ENCODE results near the gene BMAL1. TPM values are rescaled to one million over a fixed set of nuclear protein-coding genes. Genes with fewer than 3 reads are reported as not detected.

The BMAL1 gene
- total RNA-seq, 1 donor from 2014 or later, result 36.6 TPM

GRCh38 chr11:13405220-13405619 is 127.6 kb downstream of the BMAL1 start:
- DNase-seq (ENCODE audit: low read depth) (no peak), FAIRE-seq (no peak)
- Histone ChIP-seq H3K4me3 (ENCODE audit: low read depth, low read length) (no peak overlapping the region), H3K36me3 (ENCODE audit: control insufficient read depth, insufficient read depth, low read length) (peaks cover 10% of the 10 kb centered on the region), H3K27me3 (ENCODE audit: control insufficient read depth, insufficient read depth, low read length) (no peaks in the 10 kb centered on the region)
- TF ChIP-seq CTCF (IDR thresholded peaks at IDR 0.05; ENCODE audit: insufficient read depth, low read length, severe bottlenecking), result no peak

- Histone ChIP-seq H3K4me3 (ENCODE audit: low read depth, low read length) (no peak overlapping the region), H3K36me3 (ENCODE audit: control insufficient read depth, insufficient read depth, low read length) (peaks cover 8% of the 10 kb centered on the region), H3K27me3 (ENCODE audit: control insufficient read depth, insufficient read depth, low read length) (no peaks in the 10 kb centered on the region)
- peak; percentile 5 for DNase-seq (ENCODE audit: low read depth)
- no peak for TF ChIP-seq CTCF (IDR thresholded peaks at IDR 0.05; ENCODE audit: insufficient read depth, low read length, severe bottlenecking)
- FAIRE-seq, result no peak
Observed at GRCh38 chr11:13415201-13415600, 137.6 kb downstream of the BMAL1 start.

- Histone ChIP-seq H3K27me3 (ENCODE audit: control insufficient read depth, insufficient read depth, low read length) (no peaks in the 10 kb centered on the region), H3K36me3 (ENCODE audit: control insufficient read depth, insufficient read depth, low read length) (peaks cover 2% of the 10 kb centered on the region), H3K4me3 (ENCODE audit: low read depth, low read length) (no peak overlapping the region)
- DNase-seq (ENCODE audit: low read depth), result no peak
- no peak for TF ChIP-seq CTCF (IDR thresholded peaks at IDR 0.05; ENCODE audit: insufficient read depth, low read length, severe bottlenecking)
- FAIRE-seq, result no peak
Observed at GRCh38 chr11:13421561-13421960, 144.0 kb downstream of the BMAL1 start.

GRCh38 chr11:13423372-13423771 is 145.8 kb downstream of the BMAL1 start:
- H3K4me3 ChIP-seq (ENCODE audit: low read depth, low read length), result no peak overlapping the region
- H3K27me3 ChIP-seq (ENCODE audit: control insufficient read depth, insufficient read depth, low read length), result no peaks in the 10 kb centered on the region
- no peak for DNase-seq (ENCODE audit: low read depth)
- peaks cover 2% of the 10 kb centered on the region for H3K36me3 ChIP-seq (ENCODE audit: control insufficient read depth, insufficient read depth, low read length)
- no peak for TF ChIP-seq CTCF (IDR thresholded peaks at IDR 0.05; ENCODE audit: insufficient read depth, low read length, severe bottlenecking)
- no peak for FAIRE-seq

- Histone ChIP-seq H3K4me3 (ENCODE audit: low read depth, low read length) (no peak overlapping the region), H3K36me3 (ENCODE audit: control insufficient read depth, insufficient read depth, low read length) (no peaks in the 10 kb centered on the region), H3K27me3 (ENCODE audit: control insufficient read depth, insufficient read depth, low read length) (no peaks in the 10 kb centered on the region)
- FAIRE-seq (no peak), DNase-seq (ENCODE audit: low read depth) (no peak)
- TF ChIP-seq CTCF (IDR thresholded peaks at IDR 0.05; ENCODE audit: insufficient read depth, low read length, severe bottlenecking), result no peak
Observed at GRCh38 chr11:13427440-13427839, 149.8 kb downstream of the BMAL1 start.

- no peaks in the 10 kb centered on the region for H3K36me3 ChIP-seq (ENCODE audit: control insufficient read depth, insufficient read depth, low read length)
- DNase-seq (ENCODE audit: low read depth) (no peak), FAIRE-seq (no peak)
- no peaks in the 10 kb centered on the region for H3K27me3 ChIP-seq (ENCODE audit: control insufficient read depth, insufficient read depth, low read length)
- no peak for TF ChIP-seq CTCF (IDR thresholded peaks at IDR 0.05; ENCODE audit: insufficient read depth, low read length, severe bottlenecking)
- no peak overlapping the region for H3K4me3 ChIP-seq (ENCODE audit: low read depth, low read length)
Observed at GRCh38 chr11:13429288-13429687, 151.7 kb downstream of the BMAL1 start.

Data from bronchial epithelial cell (primary cell).